Stimulated activated CD8-positive, alpha-beta memory T cell treated with anti-CD3 and anti-CD28 coated beads, Interleukin-12 subunit alpha, Interleukin-12 subunit beta, amount 100 ng/mL, for 24 hours (primary cell): ENCODE data around the gene SLC30A9.
A peak's percentile ranks its signal among the peaks of the same experiment; 100 is the strongest.

Source experiments
- DNase-seq: peaks from one replicate; pipeline ENCODE4 v3.0.0-alpha.2; 2020; ENCODE audit errors: extremely low read depth

Gene SLC30A9

DNA sequence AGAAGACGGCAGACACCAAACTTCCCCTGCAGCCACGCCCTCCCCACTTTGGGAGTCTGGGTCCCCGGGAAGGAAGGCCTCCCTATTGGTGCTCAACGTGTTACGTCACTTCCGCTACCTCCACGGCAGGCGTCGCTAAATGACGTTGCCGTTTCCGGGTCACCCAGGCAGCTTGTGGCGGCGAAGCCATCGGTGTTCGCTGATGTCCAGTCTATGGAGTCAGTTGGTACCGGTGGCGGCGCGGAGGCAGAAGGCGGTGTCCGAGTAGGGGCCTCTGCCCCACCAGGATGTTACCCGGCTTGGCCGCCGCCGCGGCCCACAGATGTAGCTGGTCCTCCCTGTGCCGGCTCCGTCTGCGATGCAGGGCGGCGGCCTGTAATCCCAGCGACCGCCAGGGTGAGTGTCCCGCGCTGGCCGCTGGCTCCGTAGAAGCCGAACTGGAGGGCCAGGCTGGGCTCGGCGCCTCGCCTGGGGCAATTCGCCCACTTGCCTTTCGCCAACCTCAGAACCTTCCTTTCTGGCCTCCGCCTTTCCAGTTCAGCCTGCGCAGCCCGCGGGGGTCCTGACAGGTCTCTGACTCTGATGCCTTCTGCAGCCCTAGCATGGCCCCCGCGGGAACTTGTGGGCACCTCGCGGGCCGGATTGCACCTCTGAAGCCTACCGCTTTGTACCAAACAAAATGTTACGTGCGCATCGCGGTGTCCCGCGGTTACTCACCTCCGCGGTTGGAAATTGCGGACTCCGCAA lies at the start of gene SLC30A9:
TSS of gene SLC30A9 (plus strand) at position 166 of the 747 bp plus-strand sequence. CDS start at position 288, 122 bp downstream.
- peak; percentile 75 for DNase-seq

DNA sequence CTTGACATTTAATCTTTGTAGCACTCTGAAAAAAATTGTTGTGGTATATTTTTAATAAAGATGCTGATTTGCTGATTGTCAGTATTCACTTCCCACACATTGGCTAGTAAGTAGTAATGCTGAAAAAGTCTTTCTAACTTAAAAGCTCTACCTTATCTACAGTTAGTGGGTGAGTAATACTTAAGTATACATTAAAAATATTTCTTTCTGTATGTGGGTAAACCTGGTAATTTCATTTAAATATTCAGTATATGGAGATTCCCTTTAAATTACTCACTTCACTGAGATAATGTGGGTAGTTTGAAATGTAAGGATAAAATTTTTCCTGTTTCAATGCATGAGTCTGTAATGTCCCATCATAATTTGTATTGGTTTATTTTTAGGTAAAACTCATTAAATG lies 49.5 kb upstream of the SLC30A9 start:
- no peak for DNase-seq

DNA sequence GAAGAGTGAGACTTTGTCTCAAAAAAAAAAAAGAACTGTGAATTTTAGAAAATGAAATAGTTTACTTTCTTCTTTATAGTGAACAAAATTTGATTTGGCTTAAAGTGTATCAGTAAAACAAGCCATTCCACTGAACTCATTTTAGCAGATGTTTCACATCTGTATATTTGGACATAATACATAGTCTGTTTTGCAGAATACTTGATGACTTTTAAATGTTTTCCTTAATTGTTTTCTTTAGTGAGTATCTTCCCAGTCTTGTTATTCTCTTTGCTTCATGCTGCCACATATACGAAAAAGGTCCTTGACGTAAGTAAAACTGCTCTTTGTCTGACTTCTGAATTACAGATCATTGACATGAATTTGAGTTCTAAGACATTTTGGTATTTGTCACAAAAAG lies 46.8 kb upstream of the SLC30A9 start:
- DNase-seq = no peak

DNA sequence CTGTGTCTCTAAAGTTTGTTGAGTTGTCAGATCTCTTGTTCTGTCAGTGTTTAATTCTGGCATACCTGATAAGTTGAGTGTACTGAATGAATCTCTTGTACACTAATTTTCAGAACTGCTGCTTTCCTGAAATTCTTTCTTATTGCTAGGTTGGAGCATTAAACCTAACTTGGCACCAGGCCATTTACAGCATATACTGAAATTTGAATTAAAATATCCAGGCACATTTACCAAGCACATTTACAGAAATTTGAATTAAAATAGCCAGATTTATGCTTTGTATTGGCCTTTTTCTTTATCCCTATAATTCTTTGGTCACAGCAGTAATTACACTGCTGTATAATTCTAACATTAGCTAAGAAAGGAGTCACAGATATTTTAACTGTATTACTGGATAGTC lies 46.2 kb upstream of the SLC30A9 start:
- DNase-seq = no peak

DNA sequence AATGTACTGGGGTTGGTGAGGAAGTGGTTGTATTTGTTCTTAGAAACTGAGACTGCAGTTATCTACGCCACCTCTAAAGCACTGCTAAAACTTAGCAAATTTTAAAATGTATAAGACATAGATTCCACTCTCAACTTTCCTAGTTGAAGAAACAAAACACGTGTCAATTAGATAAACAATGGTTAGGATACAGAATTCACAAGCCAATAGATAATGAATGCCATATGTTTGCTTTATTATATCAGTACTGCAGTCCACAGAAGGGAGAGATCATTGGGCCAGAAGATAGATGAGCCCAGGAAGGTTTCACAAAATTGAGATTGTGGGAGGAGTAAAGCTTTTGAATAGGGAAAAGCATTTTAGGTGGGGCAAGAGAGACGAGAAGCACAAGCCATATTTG lies 40.8 kb upstream of the SLC30A9 start:
- DNase-seq = no peak

DNA sequence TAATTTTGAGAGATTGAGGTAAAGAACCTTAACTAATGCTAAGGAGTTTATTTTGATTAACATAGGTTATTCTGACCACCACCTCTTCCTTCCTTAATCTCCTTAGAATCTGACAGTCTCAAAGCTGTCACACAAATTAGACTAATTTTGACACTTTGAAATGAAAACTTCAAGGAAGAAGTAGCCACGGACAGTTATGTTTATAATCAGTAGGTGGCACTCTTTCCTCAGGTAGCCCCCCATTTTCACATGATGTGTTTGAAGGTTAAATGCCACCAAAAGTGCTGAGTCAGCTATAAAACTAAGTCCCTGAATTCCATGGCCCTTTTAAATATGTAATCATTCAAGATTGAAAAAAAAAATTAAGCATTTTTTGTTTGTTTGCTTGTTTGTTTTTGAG lies 32.7 kb upstream of the SLC30A9 start:
- no peak for DNase-seq

DNA sequence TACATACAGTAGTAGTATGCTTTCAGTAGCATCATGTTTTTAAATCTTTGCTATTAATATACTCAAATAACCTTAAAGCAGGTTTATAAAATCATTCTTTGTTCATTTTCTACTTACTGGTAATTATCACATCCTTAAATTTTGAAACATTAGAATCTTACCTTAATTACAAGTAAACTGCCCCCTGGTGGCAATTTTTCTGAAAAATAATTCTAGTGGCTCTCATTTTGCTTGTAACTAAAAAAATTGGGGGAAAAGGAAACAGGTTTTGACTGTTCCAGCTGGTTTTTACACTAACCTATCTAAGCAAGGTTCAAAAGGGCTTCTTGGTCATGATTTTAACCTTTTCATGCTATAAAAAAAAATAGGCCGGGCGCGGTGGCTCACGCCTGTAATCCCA lies 27.2 kb upstream of the SLC30A9 start:
- DNase-seq = no peak

DNA sequence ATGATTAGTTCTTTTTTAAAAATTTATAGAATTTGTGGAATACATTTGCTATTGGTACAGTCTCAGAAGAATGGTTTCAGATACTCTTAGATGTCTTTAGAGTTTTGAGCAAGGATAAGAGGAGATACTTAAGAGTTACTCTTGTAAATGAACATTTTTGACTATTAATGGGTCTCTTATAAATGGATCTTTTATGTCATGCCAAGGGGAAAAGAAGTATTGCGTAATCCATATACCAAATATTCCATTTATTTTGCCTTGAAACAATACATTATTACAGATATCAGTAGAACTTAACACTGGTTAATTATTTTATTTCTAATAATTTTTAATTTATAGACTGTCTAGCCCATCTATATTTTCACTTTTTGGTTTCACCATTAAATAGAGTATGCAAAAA lies 25.9 kb upstream of the SLC30A9 start:
- no peak for DNase-seq

DNA sequence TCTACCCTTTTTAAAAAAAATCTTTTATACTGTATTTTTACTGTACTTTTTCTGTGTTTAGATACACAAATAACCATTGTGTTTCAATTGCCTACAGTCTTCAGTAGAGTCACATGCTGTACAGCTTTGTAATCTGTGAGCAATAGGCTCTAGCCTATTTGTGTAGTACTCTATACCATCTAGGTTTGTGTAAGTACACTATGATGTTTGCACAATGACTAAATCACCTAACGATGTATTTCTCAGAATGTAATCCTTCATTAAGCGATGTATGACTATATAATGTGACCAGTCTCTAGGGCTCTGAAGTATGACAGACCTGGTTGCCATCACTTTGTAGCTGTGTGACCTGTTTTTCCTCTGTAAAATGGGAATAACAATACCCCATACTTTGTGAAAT lies 22.9 kb upstream of the SLC30A9 start:
- no peak for DNase-seq

DNA sequence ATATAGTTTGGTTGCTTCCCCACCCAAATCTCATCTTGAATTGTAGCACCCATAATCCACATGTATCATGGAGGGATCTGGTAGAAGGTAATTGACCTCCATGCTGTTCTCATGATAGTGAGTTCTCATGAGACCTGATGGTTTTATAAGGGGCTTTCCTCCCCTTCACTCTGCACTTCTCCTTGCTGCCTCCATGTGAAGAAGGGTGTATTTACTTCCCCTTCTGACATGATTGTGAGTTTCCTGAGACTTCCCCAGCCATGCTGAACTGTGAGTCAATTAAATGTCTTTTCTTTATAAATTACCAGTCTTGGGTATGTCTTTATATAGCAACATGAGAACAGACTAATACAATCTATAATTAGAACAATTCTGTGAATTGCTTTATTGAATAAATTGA lies 20.7 kb upstream of the SLC30A9 start:
- no peak for DNase-seq

DNA sequence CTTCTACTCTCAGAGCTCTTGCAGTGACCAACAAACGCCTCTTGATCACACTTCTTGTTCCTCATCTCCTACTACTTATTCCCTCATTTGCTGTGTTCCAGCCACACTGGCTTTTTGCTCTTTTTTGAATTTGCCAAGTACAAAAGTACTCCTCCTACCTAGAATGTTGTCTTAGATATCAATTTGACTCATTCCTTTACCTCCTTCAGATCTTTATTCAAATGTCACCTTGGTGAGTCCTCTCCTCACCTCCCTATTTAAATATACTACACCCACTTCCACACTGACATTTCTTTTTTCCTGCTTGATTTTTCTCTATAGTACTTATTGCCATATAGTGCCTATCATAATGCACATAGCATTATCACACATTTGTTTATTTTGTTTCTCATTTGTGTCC lies 15.0 kb upstream of the SLC30A9 start:
- no peak for DNase-seq

DNA sequence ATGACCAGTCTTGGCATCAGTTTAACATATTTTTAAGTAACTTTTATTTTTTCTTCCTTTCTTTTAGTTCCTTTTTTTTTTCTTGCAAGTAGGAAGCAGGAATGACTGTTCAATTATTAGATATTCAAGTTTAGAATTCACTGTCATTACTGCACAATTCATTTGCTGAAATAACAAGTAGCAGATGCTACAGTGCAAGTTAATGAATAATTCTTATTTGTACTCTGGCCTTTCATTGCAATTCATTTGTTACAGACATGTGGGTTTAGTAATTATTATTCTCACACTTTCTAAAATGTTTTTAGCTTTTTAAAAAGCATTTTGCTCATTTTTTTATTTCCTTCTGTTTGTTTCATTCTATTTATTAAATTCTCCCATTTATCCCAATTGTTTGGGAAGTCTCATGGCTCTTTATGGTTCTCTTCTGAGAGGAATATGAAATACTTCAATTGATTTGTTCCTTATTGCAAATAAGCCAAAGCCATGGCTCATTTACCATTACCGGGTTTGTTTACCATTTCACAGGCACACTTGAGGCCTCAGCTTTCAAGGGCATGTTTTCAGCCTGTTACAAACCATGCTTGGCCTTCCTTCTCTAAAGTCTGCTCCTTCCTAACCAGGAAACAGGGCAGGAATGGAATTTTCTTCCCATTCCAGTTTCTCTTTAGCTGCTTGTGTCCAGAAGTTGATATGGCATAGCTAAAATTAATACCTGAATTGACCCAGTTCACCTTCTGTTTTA lies 13.4 kb upstream of the SLC30A9 start:
- DNase-seq = no peak

DNA sequence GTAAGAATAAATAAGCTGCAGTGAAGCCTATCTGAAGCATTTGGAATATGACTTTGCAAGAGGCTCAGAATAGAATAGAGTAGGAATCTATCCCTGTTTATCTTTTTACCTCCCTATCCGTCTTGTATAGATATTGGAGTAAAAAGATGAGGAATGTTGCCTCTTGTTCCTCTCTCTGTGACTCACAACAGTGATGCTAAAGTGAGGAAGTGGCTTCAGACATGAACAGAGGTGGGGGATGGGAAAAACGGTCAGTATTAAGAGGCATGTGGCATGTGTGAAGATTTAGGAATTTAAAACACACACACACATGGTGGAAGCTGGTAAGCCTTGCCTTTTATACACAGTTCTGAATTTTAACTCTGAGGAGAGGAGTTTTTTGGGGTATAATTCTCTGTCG lies 12.6 kb upstream of the SLC30A9 start:
- no peak for DNase-seq

DNA sequence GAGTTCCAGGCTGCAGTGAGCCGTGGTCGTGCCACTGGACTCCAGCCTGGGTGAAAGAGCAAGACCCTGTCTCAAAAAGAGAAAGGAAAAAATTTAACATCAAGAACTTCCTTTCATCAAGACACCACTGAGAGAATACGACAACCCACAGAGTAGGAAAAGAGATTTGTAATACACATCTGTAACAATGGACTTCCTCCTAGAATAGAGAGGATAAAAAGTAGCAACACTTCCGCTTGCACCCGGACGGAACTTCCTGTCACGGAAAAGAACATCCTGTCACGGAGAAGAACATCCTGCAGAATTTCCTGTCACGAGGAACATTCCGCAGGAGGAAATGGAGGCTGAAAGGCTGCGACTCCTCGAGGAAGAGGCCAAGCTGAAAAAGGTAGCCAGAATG lies 8.9 kb upstream of the SLC30A9 start, which contains the start of gene DCAF4L1:
TSS of gene DCAF4L1 (plus strand) at position 301 of the 400 bp plus-strand sequence. CDS start at position 338, 37 bp downstream.
- no peak for DNase-seq

DNA sequence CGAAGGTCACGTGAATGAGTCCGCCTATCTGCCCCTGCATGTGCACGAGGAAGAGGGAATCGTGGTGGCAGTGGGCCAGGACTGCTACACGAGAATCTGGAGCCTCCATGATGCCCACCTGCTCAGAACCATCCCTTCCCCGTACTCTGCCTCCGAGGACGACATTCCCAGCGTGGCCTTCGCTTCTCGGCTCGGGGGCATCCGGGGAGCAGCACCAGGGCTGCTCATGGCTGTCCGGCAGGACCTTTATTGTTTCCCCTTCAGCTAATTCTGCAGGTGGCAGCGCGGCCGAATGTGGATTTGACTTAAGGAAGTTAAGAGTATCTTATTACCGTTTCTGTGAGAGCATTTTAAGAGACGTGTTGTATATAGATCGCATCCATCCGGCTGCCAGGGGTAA lies 7.6 kb upstream of the SLC30A9 start:
- DNase-seq = no peak

DNA sequence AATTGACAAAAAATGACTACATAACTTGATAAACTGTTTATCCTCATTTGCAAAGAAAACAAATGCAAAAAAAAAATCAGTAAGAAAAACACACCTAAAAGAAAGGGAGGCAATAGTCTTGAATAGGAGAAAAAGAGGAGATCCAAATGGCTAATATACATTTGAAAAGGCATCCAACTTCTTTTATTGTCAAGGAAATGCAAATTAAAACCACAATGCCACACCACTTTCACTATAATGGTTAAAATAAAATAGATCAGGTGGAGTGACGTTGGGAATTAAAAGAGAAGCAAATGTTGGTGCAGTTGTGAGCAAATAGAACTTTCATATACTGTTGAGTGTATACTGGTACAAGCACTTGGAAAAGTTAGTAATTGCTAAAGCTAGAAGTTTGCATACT lies 5.2 kb upstream of the SLC30A9 start:
- no peak for DNase-seq

DNA sequence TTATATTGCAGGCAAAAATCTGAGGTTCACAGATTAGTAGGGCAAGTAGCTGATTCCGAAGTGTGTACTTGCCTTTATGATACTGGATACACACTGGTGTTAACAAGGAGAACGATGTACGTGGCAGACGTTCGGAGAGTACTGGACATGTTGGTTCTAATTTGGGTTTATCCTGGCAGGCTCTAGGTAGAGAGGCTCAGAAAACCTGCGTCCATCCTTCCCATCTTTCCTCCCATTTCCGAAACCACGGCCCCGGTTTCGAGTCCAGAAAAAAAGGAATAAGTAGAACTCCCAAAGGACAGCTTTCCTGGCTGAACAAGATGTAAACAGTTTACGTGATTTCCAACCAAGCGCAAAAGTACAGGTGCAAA lies 351 bp upstream of the SLC30A9 start:
- DNase-seq = no peak

DNA sequence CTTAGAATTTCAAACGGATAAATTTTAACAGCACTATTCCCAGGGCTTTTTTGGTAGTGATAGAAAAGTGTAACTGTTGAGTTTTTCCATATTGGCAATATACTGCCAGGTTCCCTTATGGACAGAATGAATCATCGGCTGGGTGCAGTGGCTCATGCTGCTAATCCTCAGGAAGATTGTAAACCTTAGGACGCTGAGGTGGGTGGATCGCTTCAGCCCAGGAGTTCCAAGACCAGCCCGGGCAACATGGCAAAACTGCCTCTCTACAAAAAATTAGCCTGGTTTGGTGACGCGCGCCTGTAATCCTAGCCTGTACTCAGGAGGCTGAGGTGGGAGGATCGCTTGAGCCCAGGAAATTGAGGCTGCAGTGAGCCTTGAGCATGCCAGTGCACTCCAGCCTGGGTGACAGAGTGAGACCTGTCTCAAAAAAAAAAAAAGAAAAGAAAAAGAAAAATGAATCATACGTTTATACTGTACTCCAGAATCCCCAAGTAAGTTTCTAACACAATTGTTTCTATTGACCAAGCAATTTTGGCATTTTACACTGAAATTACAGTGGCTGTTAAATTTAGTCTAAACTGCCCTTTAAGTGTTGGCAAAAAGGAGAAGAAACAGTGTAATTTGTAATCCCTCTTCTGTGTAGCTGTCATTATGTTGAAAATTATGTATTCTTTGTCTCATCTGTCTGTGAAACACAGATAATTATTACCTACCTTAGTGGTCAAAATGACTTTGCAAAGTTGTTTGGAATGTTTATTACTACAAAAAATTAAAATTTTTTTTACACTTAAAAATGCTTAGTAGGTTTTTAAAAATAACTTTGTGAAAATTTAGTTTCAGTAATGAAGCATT lies 1.8 kb downstream of the SLC30A9 start:
- DNase-seq = no peak

DNA sequence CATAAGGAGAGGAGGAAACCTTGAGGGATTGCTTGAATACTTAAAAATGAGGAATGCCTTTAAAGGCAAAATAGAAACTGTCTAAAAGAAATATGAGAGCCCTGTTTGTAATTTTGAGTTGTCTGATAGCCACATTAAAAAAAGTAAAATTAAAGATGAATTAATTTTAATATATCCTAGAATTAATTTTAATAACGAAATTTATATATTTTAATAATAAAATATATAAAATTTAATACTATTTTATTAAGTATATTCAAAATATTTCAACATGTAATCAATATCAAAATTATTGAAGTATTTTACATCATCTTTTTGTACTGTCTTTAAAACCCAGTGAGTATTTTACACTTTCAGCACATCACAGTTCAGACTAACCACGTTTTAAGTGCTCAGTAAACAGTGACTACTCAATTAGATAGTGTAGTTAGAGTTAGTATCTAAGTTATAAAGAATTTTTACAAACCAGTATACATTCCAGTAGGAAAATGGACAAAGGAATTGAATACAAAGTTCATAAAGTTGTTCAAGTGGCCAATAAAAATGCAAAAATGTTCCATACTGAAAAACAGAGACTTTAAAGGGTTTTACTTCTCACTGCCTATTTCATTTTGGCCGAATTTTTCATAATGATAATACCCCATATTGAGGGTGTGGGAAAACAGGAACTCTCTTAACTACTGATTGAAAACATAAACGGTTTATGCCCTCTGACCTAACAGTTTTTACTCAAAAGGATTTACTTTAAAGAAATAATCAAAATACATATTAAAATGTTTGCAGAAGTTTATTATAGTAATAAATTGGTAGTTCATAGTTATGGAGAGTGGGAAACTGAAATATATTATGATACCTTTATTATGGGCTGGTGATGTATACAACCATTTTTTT lies 2.9 kb downstream of the SLC30A9 start:
- no peak for DNase-seq

DNA sequence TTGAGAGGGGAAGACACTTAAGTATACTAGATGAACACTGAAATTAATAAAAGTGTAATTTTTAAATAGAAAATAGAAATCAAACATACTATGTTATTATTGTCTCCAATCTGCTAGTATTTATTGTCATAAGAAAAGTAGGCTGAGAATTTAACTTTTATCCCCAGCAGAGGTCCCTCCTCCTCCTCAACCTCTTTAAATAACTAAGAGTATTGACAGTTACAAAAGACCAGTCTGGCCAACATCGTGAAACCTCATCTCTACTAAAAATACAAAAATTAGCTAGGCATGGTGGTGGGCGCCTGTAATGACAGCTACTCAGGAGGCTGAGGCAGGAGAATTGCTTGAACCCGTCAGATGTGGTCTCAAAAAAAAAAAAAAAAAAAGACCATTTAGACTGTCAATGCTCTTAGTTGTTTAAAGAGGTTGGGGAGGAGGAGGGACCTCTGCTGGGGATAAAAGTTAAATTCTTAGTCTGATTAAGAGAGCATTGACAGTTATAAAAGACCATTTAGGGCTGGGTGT lies 4.2 kb downstream of the SLC30A9 start:
- DNase-seq = no peak

DNA sequence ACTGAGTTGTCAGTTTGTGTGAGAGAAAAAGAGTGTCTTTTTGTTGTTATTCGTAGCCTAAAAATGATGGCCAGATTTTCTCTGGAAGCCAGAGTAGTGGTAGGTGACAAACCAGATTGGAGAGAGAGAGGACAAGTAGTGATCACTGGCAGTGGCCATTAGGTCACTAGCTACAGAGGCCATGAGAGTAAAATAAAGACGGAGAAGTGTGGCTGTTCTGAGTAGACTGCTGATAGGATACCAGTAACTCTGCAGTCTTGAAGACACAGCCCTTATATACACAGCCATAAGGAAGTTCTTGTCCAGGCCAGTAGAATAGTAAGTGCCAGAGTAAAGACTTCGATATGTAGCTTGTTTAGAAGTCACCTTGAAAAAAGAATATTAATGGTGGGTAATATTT lies 7.7 kb downstream of the SLC30A9 start:
- DNase-seq = no peak
